HG03575 (cell line): ENCODE data around the gene CHMP5.

Experiments used
- ATAC-seq: cut with Tn5 transposase; IDR thresholded peaks from one replicate; pipeline ENCODE4 v1.9.1; 2021; ENCODE audit not compliant: unreplicated experiment, insufficient number of reproducible peaks, low FRiP score; ENCODE audit errors: extremely low read depth

The CHMP5 gene

DNA sequence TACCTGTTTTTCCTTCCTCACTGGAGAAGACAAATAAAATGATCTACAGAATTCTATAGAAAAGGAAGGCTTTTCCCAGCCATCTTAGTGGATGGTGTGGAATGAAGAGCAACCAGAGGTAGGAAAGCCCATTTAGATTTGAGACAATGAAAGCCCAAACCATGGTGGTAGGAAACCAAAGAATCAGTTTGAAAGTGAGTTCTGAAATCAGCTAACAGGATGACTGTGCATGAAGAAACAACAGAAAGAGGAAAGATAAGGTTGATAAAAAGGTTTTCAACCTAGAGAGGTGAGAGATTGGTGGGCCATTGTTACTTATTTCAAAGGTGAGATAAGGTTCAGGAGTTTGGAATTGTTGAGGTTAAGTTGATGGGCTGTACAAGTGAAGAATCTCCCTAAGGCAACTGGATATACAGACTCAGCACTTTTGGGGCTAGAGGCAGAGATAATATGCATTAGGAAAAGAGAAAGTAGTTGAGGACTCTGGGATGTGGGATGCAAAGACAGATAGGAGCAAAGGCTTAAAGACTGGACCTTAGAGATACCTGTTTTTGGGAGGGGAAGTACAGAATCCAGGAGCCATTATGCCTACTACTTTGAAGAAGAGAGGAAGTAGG, 2.4 kb downstream of the CHMP5 start:
- ATAC-seq, result no peak

DNA sequence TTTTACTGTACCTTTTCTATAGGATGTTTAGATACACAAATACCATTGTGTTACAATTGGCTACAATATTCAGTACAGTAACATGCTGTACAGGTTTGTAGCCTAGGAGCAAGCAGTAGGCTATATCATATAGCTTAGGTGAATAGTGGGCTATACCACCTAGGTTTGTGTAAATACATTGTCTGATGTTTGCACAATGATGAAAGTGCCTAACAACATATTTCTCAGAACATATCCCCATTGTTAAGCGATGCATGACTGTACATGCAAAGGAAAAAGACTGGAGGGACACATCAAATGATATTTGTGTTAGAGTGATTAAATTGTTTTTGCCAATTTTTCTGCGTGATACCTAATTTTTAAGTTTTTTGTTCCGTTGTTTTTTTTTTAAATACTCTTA, 5.3 kb downstream of the CHMP5 start:
- no peak for ATAC-seq

DNA sequence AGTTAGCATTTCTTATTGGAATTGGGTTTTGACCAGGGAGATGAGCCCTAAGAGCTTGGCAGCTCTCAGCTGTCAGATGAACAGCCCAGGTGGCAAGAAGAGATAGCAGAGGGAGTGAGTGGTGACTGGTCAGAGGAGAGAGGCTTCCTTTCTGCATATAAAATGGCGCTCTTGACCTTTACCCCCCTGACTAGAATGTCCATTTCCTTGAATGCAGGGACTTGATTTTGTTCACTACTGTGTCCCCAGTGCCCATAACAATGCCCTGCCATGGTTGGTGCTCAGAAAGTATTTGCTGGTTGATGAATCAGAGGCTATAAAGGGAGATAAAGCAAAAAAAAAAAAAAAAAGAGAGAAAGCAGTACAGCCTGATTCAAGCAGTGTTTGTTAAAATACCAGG, 7.2 kb downstream of the CHMP5 start:
- ATAC-seq, result no peak

DNA sequence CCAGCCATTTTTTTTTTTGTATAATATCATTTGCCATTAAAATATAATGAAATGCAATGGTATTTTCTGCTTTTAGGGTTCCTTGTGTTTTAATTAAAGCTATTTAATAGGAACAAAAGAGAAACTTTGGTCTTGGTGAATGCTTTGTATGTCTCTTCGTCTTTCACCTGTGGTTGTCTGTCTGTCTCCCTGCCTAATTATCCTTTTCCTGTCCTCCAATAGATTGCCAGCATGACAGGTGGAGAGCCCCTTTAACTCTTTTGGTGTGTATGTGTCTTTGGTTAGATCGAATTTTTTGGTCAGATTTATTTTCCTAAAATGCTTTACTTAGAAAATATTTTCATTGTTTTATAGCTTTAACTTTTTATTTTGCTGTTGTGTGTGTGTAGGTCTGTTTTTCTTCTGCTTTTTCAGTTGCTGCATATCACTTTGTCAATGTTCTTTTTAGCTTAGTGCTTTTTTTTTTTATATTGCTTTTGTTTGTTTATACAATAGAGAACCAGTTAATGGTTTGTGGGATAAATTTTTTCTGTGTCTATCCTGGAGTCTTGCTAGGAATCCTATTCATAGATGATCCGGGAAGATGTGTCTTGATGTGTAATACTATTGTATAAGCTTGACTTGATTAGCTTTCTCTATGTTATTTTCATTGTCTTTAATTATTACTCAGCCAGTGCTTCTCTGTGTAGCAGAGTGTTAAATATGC, 8.6 kb downstream of the CHMP5 start:
- no peak for ATAC-seq

DNA sequence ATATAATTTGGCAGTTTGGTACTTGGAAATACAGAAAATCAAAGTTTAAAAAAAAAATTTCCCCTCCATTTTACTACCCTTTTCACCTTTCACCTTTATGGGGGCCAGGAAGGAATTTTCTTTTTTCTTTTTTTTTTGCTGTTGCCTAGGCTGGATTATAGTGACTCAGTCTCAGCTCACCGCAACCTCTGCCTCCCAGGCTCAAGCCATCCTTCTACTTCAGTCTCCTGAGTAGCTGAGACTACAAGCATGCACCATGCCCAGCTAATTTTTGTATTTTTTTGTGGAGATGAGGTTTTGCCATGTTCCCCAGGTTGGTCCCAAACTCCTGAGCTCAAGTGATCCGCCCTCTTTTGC, 9.1 kb downstream of the CHMP5 start:
- no peak for ATAC-seq

DNA sequence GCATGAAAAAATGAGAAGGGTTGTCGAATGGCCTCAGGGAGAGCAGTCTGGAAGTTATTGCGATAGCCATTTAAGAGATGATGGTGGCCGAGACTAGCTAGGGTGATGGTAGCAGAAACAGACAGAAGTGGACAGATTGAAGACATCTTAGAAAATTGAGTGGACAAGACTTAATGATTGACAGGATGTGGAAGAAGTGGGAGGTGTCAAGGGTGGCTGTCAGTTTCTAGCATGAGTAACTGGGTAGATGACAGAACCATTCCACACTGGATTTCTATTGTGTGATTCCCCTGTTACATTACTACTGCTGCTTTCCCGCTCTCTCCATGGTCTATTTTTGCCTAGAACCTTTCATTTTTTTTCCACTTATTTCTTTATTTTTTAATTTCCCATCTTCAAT, 12.6 kb downstream of the CHMP5 start:
- no peak for ATAC-seq

DNA sequence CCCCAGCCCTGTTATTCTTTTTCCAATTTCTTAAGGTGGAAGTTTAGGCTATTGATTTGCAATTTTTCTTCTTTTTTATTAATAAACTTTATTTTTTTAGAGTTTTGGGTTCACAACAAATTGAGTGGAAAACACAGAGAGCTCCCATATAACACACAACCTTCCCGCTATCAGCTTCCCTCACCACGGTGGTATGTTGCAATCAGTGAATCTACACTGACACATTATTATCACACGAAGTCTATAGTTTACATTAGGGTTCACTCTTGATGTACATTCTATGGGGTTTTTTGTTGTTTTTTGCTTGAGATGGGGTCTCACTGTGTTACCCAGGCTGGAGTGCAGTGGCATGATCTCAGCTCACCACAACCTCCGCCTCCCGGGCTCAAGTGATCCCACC, 20.7 kb downstream of the CHMP5 start:
- no peak for ATAC-seq

DNA sequence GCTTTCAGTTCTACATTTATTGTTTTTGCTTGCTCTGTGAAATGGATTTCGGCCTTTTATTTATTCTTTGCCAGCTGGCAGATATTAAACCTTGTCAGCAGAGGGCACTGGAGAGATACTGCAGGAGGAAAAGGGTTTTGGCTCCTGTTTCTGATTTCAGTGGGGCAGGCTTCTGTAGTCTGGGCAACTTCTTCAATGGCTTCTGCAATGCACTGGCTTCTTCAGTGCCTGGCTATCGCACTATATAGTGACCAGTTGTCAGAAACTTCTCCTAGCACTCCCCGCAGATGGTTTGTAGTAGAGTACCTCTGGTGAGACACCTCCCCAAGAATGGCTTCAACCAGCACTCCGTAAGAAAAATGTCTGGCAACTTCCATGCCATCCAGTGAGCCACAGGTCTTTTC, 22.2 kb downstream of the CHMP5 start:
- ATAC-seq, result no peak

DNA sequence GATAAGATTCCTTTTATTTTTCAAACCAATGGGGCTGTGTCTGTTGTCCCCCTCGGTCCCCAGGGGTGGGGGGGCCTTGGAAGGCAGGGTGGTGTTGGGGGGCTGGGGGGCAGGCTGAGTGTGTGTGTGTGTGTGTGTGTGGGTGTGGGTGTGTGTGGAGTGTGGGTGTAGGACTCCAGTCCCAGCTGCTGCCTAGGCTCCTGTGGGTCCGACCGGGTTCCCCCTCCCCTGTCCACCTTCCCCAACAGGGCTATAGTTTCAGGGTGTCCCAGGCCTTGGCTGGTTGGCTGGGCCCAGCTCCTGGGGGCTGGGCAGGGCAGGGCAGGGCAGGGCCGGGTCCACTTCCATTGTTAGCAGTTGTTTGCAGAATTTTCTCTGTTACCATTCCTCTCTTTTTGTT, 23.4 kb downstream of the CHMP5 start:
- ATAC-seq, result no peak

DNA sequence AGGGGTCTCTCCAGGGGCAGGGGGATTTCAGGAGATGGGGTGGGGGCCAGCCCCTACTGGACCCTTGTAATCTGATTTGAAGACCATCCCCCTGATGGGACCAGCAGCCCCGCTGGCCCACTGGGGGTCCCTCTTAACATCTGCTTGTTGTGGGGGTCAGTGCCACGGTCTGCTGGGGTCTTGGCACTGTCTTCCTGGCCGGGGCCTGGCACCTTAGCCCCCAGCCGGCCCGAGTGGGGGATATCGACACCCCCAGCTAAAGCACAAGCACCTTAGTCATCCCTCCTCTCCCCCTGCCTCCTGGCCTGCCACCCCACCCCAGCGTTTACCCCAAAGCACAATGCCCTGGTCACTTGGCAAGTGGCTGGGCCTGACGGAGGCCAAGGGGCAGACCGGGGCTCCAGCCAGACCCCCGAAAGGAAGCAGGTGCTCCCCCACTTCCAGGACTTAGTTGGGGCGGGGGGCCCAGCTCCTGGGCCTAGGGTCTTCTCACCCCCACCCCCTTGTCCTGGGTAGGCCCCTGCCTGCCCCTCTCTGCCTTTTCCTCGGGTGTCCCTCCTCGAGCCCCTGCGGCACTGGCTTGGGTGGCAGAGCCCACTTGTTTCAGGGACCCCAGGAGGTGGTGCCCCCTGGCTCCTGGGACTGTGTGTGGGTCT, 24.1 kb downstream of the CHMP5 start:
- ATAC-seq, result no peak

DNA sequence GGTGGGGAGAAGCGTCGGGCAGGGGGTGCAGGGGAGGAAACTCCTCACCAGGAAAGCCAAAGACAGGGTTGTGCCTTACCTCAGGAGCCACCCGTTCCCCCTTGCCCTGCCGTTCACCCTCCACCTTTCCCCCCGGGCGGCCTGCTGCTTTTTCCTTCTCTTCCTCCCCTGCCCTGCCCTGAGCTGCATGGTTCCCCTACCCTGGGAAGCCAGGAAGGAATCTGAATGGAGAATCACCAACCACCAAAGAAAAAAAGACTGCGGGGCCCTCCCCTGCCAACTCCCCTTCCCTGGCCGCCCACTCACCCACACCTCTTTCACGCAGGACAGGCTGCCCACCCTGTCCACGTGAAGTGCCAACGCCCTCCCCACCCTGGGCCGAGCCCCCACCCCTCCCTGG, 24.6 kb downstream of the CHMP5 start:
- no peak for ATAC-seq

DNA sequence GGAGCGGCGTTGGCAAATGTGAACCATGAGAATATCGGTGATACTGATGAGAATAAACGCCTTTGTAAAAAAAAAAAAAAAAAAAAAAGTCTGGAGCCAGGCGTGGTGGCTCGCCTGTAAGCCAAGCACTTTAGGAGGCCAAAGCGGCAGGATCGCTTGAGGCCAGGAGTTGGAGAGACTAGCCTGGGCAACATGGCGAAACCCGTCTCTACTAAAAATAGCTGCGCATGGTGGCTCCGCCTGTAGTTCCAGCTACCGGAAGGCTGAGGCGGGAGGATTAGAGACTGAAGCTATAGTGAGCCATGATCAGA, 25.0 kb downstream of the CHMP5 start:
- no peak for ATAC-seq

DNA sequence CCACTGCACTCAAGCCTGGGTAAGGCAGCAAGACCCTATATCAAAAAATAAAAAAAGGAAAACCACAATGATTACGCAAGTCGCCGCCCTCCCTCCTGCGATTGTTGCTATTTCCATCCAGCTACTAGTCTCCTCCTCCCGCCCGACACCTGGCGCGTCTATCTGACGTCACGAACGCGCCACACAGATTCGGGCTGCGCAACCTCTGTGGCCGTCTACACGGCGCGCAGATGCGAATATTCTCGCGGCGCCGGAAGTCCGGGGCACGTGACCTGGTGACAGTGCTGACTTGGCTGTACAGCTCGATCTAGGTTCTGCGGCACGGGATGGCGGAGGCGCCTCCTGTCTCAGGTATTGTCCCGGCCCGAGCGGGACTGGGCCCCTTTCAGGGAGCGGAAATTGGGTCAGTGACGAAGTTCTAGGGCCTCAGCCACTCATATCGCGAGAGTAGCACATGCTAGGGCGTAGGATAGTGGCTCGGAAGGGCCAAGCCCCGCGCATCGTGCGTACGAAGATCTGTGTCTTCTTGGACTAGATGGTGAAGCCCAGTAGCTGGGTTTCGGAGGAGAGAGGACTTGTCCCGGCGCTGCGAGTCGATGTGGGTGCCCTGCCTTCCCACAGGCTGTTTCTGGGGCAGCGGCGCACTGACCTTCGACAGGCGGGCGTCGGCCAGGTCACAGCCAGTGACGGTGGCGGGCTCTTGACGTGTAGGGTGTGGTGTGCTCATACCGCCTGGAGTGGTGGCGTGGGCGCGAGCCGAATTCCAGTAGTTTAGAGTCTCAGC, 25.6 kb downstream of the CHMP5 start, which contains the start of gene NFX1:
NFX1 (plus strand) TSS at position 270 of the 784 bp plus-strand sequence; CDS start at position 327, 57 bp downstream.
- peak; percentile 58 for ATAC-seq

DNA sequence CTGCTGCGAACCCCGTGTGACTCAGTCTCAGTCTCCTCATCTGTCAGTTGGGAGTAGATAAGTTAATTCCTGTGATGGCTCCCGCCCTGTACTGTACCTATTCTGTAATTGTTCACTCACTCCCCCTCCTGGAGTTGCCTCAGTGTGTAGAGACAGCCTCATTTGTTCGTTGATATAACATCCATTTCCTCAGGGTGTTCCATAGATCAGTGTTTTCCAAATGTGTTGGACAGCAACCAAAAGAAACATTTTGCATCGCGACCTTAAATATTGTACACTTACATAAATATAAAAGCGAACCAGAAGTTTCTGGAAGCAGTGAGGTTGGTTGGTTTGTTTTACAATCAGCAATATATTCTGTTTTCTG, 26.2 kb downstream of the CHMP5 start:
- no peak for ATAC-seq

DNA sequence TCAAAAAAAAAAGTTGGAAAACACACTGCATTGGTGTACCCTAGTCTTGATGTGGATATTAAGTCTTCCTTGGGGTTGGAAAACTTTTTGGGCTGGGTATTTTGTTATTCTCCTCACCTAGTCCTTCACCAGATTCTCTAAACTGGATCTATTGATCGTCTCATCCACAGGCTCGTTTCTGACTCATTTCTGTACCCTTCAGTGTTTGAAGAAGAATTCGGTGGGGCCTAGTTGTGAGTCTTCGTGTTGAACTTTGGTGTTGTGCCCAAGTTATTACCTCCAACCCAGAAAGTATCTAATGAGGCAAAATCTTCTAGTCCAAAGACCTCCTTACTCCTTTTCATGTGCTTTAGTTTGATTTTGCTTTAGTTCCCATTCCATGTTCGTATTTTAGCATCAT, 27.1 kb downstream of the CHMP5 start:
- ATAC-seq, result no peak

DNA sequence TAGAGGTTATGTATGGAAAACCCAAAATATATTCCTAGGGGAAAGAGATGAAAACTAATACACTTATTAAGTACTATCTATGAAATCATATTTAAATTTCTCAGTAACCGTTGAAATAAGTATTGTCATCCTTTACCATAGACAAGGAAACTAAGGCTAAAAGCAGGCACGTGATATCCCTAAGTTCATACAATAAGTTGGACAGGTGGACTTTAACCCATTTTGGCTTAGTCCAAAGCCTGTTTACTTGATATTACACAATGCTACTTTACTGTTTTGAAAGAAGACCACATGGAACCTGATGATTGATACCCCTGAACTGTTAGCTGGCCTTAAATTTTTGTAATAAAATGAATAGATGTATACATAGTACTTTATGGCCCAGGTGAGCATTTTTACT, 28.9 kb downstream of the CHMP5 start:
- no peak for ATAC-seq

DNA sequence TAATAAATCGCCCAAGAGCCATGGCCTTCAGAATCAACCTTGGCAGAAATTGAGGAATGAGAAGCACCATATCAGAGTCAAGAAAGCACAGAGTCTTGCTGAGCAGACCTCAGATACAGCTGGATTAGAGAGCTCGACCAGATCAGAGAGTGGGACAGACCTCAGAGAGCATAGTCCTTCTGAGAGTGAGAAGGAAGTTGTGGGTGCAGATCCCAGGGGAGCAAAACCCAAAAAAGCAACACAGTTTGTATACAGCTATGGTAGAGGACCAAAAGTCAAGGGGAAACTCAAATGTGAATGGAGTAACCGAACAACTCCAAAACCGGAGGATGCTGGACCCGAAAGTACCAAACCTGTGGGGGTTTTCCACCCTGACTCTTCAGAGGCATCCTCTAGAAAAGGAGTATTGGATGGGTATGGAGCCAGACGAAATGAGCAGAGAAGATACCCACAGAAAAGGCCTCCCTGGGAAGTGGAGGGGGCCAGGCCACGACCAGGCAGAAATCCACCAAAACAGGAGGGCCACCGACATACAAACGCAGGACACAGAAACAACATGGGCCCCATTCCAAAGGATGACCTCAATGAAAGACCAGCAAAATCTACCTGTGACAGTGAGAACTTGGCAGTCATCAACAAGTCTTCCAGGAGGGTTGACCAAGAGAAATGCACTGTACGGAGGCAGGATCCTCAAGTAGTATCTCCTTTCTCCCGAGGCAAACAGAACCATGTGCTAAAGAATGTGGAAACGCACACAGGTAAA, 30.0 kb downstream of the CHMP5 start:
- no peak for ATAC-seq

DNA sequence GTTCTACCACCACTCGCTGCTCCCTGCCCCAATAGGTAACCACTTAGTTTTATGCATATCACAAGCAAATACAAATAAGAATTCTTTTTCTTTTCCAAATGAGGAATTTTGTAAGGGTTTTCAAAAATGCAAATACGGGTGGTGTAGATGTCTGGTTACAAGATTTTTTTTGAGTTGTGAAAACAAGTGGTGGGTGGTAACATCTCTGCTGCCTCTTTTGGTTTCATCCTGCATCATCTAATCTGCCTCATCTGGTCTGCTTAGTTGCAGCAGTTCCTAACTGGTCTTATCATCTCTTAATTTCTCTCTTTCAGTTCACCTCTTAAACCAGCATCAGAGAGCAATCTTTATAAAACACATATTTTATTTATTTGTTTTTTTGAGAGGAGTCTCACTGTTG, 30.7 kb downstream of the CHMP5 start:
- ATAC-seq, result no peak

DNA sequence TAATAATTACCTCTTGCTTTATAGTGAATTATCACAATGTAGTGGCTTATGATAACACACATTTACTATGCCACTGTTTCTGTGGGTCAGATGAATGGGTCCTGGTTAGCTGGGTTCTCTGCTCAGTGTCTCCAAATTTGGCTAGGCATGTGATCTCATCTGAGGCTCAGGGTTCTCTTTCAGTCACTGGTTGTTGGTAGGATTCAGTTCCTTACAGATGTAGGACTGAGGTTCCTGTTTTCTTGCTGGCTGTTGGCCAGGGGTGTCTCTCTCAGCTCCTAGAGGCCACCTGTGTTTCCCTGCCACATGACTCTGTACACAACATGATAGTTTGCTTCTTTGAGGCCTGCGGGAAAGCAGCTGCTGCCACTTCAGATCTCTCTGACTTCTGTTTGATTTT, 32.6 kb downstream of the CHMP5 start:
- peak; percentile 82 for ATAC-seq
